NCI-H2196 treated with DMSO at 0.1 percent for 48 hours (cell line): ENCODE data around the gene RPS26.
A peak's percentile ranks its signal among the peaks of the same experiment; 100 is the strongest.
"Not testable (repeated sequence)": the region's sequence is repeated elsewhere in the genome, so short reads cannot be mapped to it uniquely, and the experiment has no call there.

ENCODE experiments used
- DNase-seq: peaks from one replicate; lab custom pipeline; 2025; ENCODE audit not compliant: unreplicated experiment; lab: John Stamatoyannopoulos, UW

Gene RPS26

DNA sequence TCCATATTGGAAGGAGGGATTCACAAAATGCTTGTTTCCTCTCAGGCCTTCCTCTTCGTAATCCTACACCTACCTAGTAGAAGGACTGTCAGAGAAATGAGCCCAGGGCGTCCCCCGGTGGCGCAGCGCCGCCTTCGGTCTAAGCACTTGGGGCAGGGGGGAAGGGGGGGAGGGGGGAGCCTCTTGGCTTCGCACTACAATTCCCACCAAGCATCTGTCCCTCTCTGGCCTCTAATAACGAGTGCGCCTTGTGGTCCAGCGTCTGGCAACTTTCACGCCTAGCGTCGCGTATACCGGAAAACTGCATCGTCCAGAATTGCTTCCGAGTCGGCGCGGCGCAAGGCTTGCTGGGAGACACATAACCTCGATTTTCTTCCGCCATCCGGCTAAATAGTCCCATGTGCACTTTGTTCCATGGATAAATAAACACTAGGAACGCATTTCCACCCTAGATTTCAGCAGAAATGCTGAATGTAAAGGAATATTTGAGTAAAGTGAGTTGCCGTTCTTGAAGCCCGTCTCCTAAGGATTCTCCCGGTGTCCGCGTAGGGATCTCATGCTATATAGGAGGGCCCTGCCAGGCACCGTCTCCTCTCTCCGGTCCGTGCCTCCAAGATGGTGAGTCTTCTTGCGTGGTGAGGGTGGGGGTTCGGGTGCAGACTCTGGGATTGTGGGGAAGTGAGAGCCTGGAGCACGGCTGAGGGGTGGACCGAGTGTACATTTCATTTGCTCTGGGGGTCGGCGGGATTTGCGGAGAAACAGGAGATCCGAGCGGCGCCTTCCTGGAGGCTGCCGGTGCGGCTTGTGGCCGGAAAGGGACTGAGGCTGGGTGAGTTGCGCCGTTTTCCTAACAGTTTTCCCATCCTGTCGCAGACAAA lies at the start of gene RPS26:
TSS of gene RPS26 (plus strand) at position 367 of the 878 bp plus-strand sequence. CDS start at position 616, 249 bp downstream.
- DNase-seq = peak; percentile 97

DNA sequence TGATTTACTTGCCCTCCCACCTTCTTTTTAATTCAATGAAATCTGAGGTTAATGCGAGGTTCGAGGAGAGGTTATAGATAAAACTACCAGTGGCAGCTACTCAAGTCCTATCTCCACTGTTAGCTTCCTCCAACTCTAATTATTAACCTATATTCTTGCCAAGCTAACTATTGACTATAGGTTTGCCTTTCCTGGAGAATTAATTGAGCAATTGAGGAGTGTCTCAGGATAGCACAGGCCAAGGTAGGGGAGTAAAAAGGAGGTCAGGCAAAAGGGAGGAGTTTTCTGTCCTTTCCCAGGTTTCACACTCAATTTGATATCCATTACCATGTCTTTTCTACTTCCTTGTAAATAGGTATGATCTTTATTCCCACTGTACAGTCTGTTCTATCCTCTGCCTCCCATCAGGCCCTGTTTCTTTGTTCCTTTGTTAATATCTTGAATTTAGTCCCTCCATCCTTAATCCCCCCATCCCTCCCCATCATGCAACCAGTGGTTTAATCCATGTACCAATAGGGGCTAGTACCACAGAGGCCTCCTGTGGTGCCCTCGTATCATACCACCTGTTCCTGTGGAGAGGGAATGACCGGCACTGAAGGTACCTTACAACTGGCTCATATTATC lies 48.4 kb upstream of the RPS26 start:
- DNase-seq = no peak

GRCh38 chr12:55995366-55995765 lies 46.4 kb upstream of the RPS26 start:
- DNase-seq = no peak

GRCh38 chr12:55996201-55996714 lies 45.5 kb upstream of the RPS26 start:
- DNase-seq = peak; percentile 44

GRCh38 chr12:55996715-55997534 lies 44.8 kb upstream of the RPS26 start, which contains the start of gene SUOX:
Gene SUOX (plus strand): TSS chr12:55997276. CDS start chr12:56002222, 4,946 bp downstream.
- peak; percentile 96 for DNase-seq

DNA sequence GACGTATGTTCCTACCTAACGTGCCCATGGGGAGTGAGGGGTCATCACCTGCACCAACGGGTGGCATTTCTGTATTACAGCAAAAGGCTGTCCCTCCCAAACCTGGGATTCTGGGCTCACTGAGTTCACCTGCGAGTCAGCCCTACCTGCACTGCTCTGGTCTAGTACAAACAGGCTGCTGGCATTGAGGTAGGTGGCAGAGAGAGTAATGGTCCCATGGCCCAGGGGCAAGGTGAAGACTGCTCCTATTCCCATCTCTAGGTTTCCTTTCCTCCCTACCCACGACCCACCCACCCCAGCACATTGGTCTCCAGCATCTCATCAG lies 44.2 kb upstream of the RPS26 start:
- no peak for DNase-seq

GRCh38 chr12:55999522-55999921 lies 42.2 kb upstream of the RPS26 start:
- not testable (repeated sequence) for DNase-seq

- not testable (repeated sequence) for DNase-seq
Measured at GRCh38 chr12:55999999-56000540, 41.6 kb upstream of the RPS26 start.

DNA sequence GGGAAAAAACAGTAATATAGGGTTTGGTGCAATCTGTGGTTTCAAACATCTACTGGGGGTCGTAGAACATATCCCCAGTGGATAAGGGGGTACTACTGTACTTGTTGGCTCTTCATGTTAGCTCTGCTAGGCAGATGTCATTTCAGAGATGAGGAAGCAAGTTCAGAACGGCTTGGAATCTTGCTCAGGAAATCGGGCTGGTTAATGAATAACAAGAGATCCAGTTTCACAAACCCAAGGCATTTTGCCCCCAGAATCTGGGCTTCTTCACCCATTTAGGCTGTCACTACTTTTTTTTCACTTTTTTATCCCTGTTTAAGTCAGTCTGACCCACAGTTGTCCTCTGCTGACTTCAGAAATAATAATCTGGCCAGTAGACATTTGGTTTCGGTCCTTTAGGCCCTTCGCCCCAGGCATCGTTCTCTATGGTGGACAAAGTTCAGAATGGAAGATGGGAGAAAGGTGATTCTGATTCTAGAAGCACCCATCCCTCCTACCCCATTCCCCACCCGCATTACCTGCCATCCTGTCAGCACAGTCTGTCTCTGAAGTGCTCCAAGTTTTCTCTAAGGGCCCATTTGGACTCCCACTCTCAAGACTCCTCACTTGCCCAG lies 40.1 kb upstream of the RPS26 start:
- DNase-seq = no peak

GRCh38 chr12:56003376-56003775 lies 38.3 kb upstream of the RPS26 start:
- not testable (repeated sequence) for DNase-seq

DNA sequence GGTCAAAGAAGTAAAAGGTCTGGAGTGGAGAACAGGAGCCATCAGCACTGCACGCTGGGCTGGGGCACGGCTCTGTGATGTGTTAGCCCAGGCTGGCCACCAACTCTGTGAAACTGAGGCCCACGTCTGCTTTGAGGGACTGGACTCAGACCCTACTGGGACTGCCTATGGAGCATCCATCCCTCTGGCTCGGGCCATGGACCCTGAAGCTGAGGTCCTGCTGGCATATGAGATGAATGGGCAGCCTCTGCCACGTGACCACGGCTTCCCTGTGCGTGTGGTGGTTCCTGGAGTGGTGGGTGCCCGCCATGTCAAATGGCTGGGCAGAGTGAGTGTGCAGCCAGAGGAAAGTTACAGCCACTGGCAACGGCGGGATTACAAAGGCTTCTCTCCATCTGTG lies 37.5 kb upstream of the RPS26 start:
- DNase-seq = no peak

DNA sequence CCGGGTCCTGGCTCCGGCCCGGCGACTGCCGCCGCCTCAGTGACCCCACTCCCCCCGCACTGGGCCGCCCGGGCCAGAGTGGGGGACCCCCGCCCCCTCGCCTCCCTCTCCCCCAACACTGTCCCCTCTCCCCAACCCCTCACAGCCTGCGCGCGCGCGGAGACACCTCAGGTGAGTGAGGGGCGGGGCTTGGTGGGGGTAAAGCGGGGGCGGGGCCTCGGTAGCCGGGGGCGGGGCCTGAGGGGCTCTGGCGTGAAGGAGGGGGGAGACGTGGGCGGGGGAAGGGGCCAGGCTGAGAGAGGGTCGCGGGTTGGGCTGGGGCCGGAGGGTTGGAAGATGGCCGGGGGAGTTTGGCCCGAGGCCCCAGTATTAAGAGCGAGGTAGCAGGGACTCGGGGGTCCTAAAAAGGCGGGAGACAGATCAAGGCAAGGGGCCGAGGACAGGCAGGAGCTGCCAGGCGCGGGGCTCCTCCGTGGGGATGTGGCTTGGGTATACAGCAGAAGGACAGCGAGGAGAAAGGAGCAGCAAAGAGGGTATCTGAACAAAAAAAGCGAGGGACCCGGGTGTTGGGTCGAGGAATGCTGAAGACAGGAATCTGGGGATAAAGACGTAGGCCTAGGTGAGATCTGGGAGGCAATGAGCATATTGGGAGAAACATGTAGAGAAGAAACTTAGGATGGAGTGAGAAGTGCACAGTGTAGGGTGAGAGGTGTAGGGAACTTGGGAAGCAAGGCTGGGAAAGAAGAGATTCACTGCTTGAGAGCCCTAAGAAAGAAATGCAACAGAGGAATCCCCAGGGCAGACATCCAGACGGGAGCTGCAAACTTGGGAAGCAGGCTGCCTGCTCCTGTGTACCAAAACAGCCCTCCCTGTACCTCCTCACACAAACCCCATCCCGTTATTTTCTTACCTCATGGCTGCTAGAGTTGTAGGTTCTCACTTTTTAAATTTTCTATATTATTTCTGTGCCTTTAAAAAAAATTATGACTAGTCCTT lies 33.9 kb upstream of the RPS26 start:
- peak; percentile 48 for DNase-seq

DNA sequence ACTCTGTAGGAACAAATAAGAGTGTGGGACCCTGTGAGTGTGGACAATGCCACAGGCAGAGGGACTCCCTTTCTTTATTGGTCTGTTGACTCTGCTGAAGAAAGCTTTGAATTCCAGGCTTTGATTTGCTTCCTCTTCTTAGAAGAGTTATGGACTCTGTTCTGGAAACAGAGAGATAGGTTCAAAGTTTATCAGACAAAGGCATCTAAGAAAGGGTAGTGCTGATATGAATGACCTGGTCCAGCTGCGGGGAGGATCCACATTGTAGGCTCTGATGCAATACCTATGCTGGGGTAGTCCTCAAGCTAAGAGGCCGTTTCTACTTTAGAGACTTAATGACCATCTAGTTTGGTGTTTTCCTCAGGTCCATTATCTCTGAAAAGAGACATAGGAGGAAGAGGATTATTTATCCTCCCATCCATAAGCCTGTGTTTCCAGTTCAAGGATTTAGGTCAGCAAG lies 31.6 kb upstream of the RPS26 start:
- DNase-seq = no peak

DNA sequence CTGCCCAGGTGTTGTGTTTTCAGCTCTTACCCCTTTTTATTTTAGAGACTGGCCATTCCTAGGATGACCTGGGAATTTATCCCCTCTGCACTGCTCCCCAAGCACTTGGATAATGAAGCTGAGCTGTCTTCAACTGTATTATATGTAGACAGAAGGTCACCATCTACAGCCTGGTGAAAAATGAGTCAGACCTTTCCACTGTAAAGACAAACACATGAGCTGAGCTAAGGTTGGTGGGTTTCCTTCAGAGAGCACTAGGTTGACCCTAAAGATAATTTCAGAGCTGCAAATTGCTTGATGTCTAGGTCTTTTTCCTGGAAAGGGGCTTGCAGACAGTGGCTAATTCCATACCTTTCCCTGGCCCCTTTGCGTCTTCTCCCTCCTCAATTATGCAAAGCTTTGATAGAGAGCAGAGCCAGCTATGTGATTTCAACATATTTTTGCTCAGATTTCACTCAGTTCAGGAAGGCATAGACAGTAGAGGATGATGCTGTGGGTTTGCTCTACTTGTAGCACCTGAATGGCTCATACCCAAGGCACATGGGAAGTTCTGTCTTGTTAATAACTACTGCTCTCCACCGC lies 30.1 kb upstream of the RPS26 start:
- no peak for DNase-seq

GRCh38 chr12:56013482-56013881 lies 28.2 kb upstream of the RPS26 start:
- no peak for DNase-seq

DNA sequence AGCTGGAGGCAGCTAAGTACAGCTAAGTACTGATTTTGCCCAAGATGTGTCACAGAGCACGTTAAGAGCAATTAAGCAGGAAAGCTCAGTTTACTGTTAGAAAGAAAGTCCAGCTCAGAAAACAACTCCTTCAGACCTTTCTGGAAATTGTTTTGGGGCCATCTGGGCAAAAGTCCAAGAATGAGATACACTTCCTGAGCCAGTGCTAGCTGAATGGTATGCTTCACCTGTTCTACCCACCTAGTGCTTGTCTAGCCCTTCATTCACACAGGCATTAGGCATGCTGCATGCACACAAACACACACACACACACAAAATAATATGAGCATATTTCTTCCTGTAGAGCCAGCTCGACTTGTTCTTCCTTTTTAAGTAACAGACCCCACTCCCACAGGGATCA lies 27.5 kb upstream of the RPS26 start:
- no peak for DNase-seq

DNA sequence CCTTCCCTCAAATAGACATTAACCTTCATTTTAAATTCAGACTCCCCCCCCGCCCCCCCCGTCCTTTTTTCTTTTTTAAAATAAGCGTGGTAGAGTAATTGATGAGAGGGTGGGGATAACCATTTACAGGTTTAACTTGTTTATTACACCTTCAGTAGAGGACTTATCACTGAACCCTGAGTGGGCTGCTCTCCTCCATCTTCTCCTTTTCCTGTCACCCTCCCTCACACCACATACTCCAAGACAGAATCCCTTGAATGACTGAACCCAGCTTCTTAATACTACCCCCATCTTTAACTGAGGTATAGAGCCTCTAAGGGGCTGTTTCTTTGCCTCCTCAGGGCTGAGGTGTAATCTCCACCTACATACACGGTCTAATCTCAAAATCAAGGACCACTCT lies 24.5 kb upstream of the RPS26 start:
- DNase-seq = no peak

DNA sequence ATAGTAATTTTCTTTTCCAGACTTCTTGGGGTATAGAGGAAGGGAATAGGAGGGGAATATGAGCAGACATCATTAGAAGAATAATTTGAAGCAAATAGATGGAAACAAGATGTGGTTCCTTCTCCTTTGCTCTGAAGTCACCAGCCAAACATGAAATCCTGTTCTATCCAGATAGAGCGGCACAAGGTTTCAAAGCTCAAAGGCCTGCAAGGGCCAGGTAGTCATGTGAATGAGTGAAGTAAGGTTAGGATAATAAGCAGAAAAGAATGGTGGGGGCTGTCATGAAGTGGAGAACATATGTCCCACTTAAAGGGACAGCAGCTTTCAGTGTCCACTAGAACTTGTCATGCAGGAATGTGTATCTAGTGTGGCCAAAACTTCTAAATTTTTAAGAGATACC lies 23.4 kb upstream of the RPS26 start:
- no peak for DNase-seq
